ENCODE data around the gene RAPGEF6. TPM values are rescaled to one million over a fixed set of nuclear protein-coding genes. Genes with fewer than 3 reads are reported as not detected.

RAPGEF6 gene
- total RNA-seq, 1 experiment from 2014 or later, result 25.0 TPM

- intact Hi-C loops (cut with micrococcal nuclease; ENCODE audit: unreplicated experiment), result no loop called here
- no peak overlapping the region for H3K4me3 ChIP-seq (ENCODE audit: low read depth in 2 of 2, low read length in 2 of 2)
- no peaks in the 10 kb centered on the region for H3K36me3 ChIP-seq (ENCODE audit: control insufficient read depth, insufficient read depth, low read length)
- BruUV-seq (replicated peaks), result no TSS peak
- no peaks in the 10 kb centered on the region for H3K27me3 ChIP-seq (ENCODE audit: control insufficient read depth, insufficient read depth, low read length)
- CTCF ChIA-PET, result no interaction called here
- H3K4me1 ChIP-seq (ENCODE audit: control insufficient read depth, insufficient read depth, low read length), result peaks cover 31% of the 10 kb centered on the region
- POLR2A ChIA-PET, result interaction anchor here (0.6 kb wide), 1 partner anchor 40 kb away, joined by 7 read pairs; no protein-coding TSS in a partner anchor
- H3K27ac ChIP-seq (ENCODE audit: low read length), result peak overlapping the region; percentile 64
- TF ChIP-seq REST (IDR thresholded peaks at IDR 0.05; ENCODE audit: insufficient read depth in 1 of 2, low read depth in 2 of 2, low read length in 1 of 2) (no peak), TCF7L2 (IDR thresholded peaks at IDR 0.05; ENCODE audit: low read depth, low read length) (no peak), POLR2AphosphoS5 (IDR thresholded peaks at IDR 0.05; ENCODE audit: low read depth, low read length) (no peak), CTCF (IDR thresholded peaks at IDR 0.05) (no peak), SIN3A (IDR thresholded peaks at IDR 0.05; ENCODE audit: borderline replicate concordance, insufficient read depth, low read depth, low read length) (no peak)
- no peaks in the 10 kb centered on the region for H3K9me3 ChIP-seq (ENCODE audit: control insufficient read depth, insufficient read depth, low read depth, low read length)
- DNase-seq (ENCODE audit: low read depth, low spot score) (no peak), ATAC-seq (peak; percentile 85)
- in situ Hi-C loops (cut with HindIII; ENCODE audit: low pct_unique_long_range_greater_than_20kb, low sequenced_read_pairs), result no loop called here
Measured at GRCh38 chr5:131610198-131611063, 24.6 kb downstream of the RAPGEF6 start.

GRCh38 chr5:131609774-131610173 lies 25.3 kb downstream of the RAPGEF6 start:
- BruUV-seq (replicated peaks), result no TSS peak
- intact Hi-C loops (cut with micrococcal nuclease; ENCODE audit: unreplicated experiment) (no loop called here), in situ Hi-C loops (cut with HindIII; ENCODE audit: low pct_unique_long_range_greater_than_20kb, low sequenced_read_pairs) (no loop called here)
- H3K4me1 ChIP-seq (ENCODE audit: control insufficient read depth, insufficient read depth, low read length), result peaks cover 26% of the 10 kb centered on the region
- no peaks in the 10 kb centered on the region for H3K9me3 ChIP-seq (ENCODE audit: control insufficient read depth, insufficient read depth, low read depth, low read length)
- no peak overlapping the region for H3K4me3 ChIP-seq (ENCODE audit: low read depth in 2 of 2, low read length in 2 of 2)
- no peaks in the 10 kb centered on the region for H3K27me3 ChIP-seq (ENCODE audit: control insufficient read depth, insufficient read depth, low read length)
- peak overlapping the region; percentile 64; the same call in 1 of the 2 replicates for H3K27ac ChIP-seq (ENCODE audit: low read length)
- ChIA-PET CTCF (no interaction called here), POLR2A (no interaction called here)
- ATAC-seq (no peak), DNase-seq (ENCODE audit: low read depth, low spot score) (no peak)
- TF ChIP-seq SIN3A (IDR thresholded peaks at IDR 0.05; ENCODE audit: borderline replicate concordance, insufficient read depth, low read depth, low read length) (no peak), REST (IDR thresholded peaks at IDR 0.05; ENCODE audit: insufficient read depth in 1 of 2, low read depth in 2 of 2, low read length in 1 of 2) (no peak), TCF7L2 (IDR thresholded peaks at IDR 0.05; ENCODE audit: low read depth, low read length) (no peak), POLR2AphosphoS5 (IDR thresholded peaks at IDR 0.05; ENCODE audit: low read depth, low read length) (no peak), CTCF (IDR thresholded peaks at IDR 0.05) (no peak)
- no peaks in the 10 kb centered on the region for H3K36me3 ChIP-seq (ENCODE audit: control insufficient read depth, insufficient read depth, low read length)
